Skeletal muscle tissue (tissue), 4 donors: ENCODE measurements around the gene RRBP1. TPM values are rescaled to one million over a fixed set of nuclear protein-coding genes. Genes with fewer than 3 reads are reported as not detected.

Experiments
- H3K27ac ChIP-seq: one replicate; pipeline ENCODE4 v1.7.0; 2013; ENCODE audit warnings: mild to moderate bottlenecking, low read depth, low read length, inconsistent platforms
- H3K27me3 ChIP-seq, 3 donors: one replicate each; pipeline ENCODE4 v1.7.0; 2013; ENCODE audit warnings: low read length in 3 of 3; ENCODE audit not compliant: control insufficient read depth in 3 of 3, insufficient read depth in 3 of 3
- H3K36me3 ChIP-seq, 3 donors: one replicate each; pipeline ENCODE4 v1.7.0; 2013; ENCODE audit warnings: low read length in 3 of 3; ENCODE audit not compliant: control insufficient read depth in 3 of 3, insufficient read depth in 3 of 3
- H3K4me1 ChIP-seq, 3 donors: one replicate each; pipeline ENCODE4 v1.7.0; 2013; ENCODE audit warnings: low read length in 3 of 3, mild to moderate bottlenecking in 3 of 3; ENCODE audit not compliant: control insufficient read depth in 3 of 3, insufficient read depth in 3 of 3
- H3K4me3 ChIP-seq, 3 donors: one replicate each; pipeline ENCODE4 v1.7.0; 2013; ENCODE audit warnings: low read length in 3 of 3
- H3K9ac ChIP-seq, 3 donors: one replicate each; pipeline ENCODE4 v1.7.0; 2013; ENCODE audit warnings: low read length in 3 of 3, mild to moderate bottlenecking in 3 of 3, moderate library complexity in 2 of 3, low read depth in 1 of 3
- H3K9me3 ChIP-seq, 3 donors: one replicate each; pipeline ENCODE4 v1.7.0; 2013; ENCODE audit warnings: low read length in 3 of 3; ENCODE audit not compliant: control insufficient read depth in 3 of 3
- total RNA-seq: library from RNA; depleted of rRNA; stranded (reverse); fragments of >200 nt; gene quantifications from one replicate; pipeline ENCODE4 v1.2.3, GENCODE V29; 2014
- donor health status: Osteomylitis.

RRBP1 gene
- total RNA-seq, 1 donor from 2014 or later = 76.2 TPM

DNA sequence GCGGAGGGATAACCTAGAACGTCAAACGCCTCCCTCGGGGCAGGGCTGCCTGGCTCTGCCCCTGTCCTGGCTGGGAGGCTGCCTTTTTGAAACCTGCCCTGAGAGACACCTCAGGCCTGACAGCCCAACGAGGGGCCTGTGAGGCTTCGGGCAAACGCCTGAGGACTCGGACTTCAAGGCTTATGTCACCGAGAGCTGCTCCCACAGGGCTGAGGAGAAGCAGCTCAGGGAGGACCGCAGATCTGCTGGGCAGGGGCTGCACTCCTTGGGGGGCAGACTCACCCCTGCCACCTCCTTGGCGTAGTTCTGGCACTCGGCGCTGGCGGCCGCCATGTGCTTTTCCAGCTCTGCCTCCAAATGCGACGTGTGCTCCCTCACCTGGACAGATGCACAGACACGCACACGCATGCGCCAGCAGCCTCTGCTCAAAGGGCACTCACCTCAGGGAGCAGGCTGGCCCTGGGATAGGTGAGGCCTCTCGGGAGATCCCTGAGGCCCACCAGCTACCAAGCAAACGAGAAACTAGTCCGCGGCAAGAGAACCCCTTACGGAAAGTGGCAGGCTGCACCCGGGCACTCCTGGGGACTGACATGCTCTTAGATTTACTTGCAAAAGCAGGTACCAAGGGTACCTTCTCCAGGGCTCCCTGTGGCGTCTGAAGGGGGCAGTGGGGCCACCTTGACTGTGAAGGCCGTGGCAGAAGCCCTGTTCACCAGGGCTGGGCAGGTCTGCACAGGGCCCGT, 62.5 kb downstream of the RRBP1 start:
- H3K27me3 ChIP-seq = no peaks in the 10 kb centered on the region
- peaks cover 9 to 13% (median 11%) of the 10 kb centered on the region in 3 donors for H3K4me1 ChIP-seq
- H3K36me3 ChIP-seq = peaks cover 55 to 68% (median 56%) of the 10 kb centered on the region in 3 donors
- no peak overlapping the region for H3K4me3 ChIP-seq
- peak overlapping the region in 1 of 3 donors; percentile 16 for H3K9ac ChIP-seq
- H3K9me3 ChIP-seq = no peaks in the 10 kb centered on the region
- no peak overlapping the region for H3K27ac ChIP-seq

DNA sequence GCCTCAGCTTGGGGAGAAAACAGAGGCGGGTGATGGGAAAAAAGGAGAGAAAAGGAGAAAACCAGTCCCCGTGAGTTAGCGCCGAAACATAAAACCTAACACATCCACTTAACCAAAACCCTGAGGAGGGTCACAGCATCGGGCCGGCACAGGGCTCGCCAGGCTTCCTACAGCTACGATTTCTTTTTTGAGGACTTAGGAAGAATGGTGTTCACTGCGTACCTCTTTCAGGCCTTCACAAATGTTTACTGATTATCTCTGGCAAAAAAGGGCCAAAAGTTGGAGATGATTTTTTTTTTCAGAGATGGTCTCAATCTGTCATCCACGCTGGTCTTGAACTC, 63.4 kb downstream of the RRBP1 start:
- no peak overlapping the region for H3K27ac ChIP-seq
- H3K27me3 ChIP-seq = no peaks in the 10 kb centered on the region
- peaks cover 46 to 59% (median 47%) of the 10 kb centered on the region in 3 donors for H3K36me3 ChIP-seq
- H3K9me3 ChIP-seq = no peaks in the 10 kb centered on the region
- H3K4me1 ChIP-seq = peaks cover 9 to 18% (median 11%) of the 10 kb centered on the region in 3 donors
- H3K9ac ChIP-seq = no peak overlapping the region
- H3K4me3 ChIP-seq = no peak overlapping the region

DNA sequence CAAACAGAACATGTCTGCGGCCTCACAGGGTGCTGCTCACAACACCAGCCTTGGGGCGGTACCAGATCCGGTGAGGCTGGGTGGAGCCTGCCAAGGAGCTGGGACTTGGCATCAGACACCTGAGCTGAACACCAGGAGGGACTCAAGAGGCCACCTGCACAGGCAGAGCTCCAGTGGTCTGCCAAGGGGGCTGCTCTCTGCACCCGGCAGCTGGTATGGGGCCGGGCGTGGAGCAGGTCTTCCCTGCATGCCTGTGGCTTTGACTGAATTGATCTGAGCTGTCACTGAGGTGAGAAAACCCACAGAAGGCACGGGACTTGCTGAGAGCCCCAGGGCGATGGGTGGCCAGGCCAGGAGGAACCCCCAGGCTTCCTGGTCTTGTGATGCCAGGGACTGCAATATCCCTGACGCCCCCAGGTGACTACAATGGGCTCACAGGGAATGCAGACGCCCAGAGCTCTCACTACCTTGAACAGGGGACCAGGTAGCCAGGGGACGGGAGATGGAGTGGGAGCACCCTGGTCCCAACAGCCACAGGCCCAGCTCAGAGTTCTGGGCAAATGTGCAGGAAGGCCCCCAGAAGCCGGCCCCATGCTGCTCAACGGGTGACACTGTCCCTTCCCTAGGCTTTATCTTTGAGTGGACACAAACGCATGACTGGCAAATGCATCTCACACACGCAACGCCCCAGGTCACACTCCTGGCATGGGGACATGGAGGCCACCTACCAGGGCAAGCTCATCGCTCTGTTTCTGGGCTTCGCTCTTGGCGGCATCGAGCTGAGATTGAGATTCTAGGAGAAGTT, 64.0 kb downstream of the RRBP1 start:
- H3K9me3 ChIP-seq = no peaks in the 10 kb centered on the region
- H3K27me3 ChIP-seq = no peaks in the 10 kb centered on the region
- H3K27ac ChIP-seq = no peak overlapping the region
- peaks cover 41 to 55% (median 47%) of the 10 kb centered on the region in 3 donors for H3K36me3 ChIP-seq
- no peak overlapping the region for H3K4me3 ChIP-seq
- peaks cover 9 to 18% (median 11%) of the 10 kb centered on the region in 3 donors for H3K4me1 ChIP-seq
- H3K9ac ChIP-seq = no peak overlapping the region

DNA sequence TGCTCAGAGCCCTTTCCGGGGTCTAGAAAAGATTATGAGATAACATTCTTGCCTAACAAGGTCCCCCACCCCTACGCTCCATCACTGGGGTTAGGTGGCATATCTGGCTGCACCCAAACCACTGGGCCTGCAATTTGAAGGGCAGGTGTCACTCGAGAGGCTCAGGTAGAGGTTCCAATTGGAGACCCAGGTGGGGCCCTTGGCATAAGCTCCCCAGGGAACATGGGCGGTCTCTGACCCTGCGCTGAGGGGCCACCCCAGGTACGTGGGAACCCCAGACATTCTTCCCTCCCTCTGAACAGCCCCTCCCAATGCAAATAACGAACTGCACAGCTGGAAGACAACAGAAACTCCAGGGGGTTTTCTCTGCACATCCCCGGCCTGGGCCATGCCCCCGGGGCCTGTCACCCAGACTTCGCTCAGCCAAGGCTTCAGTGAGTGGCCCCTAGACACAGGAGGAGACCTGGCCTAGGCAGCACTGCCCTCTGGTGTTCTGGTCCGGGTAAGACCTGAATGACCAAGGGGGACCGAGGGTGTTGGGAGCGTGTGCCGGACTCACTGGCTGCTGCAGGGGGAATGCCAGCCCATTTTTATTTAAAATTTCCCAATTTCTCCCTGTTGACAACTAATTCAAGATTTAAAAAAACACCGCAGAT, 64.7 kb downstream of the RRBP1 start:
- Histone ChIP-seq H3K27me3 (no peaks in the 10 kb centered on the region), H3K9me3 (no peaks in the 10 kb centered on the region), H3K4me3 (no peak overlapping the region), H3K9ac (no peak overlapping the region), H3K36me3 (peaks cover 36 to 49% (median 41%) of the 10 kb centered on the region in 3 donors), H3K27ac (no peak overlapping the region), H3K4me1 (peaks cover 9 to 21% (median 15%) of the 10 kb centered on the region in 3 donors)

DNA sequence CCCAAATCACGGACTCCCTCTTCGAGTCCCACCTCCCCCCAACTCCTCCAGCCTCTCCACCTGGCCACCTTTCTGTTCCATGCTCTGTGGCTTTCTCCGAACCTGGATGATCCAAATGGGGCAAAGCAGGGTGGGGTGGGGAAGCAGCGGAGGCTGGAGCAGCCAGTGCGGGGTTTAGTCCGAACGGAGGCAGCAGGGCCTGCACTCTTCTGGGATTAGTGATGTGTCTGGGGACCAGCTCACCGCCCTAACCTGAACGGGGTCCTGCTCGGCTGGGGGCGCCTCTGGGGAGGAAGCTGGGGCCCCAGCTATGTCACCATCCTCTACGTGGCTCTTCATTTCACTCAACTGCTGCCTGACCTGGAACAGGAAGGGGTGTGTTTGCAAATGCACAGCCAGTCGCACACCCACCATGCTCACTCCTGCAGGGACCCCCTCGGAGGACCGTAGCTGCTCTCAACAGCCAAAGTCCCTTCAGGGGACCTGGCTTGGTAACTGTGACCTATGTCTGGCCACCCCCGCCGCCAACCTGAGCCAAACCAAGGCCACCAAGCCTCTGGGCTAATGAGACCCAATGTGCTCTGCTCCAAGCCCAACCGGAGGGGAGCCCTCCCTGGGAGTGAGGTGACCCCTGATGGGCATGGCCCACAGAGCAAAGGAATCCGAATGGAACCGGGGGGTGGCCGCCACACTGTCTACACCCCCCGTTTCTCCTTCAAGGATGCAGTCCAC, 65.4 kb downstream of the RRBP1 start:
- Histone ChIP-seq H3K4me1 (peaks cover 9 to 28% (median 22%) of the 10 kb centered on the region in 3 donors), H3K9ac (no peak overlapping the region), H3K27ac (no peak overlapping the region), H3K9me3 (no peaks in the 10 kb centered on the region), H3K27me3 (no peaks in the 10 kb centered on the region), H3K4me3 (no peak overlapping the region), H3K36me3 (peaks cover 32 to 43% (median 36%) of the 10 kb centered on the region in 3 donors)

DNA sequence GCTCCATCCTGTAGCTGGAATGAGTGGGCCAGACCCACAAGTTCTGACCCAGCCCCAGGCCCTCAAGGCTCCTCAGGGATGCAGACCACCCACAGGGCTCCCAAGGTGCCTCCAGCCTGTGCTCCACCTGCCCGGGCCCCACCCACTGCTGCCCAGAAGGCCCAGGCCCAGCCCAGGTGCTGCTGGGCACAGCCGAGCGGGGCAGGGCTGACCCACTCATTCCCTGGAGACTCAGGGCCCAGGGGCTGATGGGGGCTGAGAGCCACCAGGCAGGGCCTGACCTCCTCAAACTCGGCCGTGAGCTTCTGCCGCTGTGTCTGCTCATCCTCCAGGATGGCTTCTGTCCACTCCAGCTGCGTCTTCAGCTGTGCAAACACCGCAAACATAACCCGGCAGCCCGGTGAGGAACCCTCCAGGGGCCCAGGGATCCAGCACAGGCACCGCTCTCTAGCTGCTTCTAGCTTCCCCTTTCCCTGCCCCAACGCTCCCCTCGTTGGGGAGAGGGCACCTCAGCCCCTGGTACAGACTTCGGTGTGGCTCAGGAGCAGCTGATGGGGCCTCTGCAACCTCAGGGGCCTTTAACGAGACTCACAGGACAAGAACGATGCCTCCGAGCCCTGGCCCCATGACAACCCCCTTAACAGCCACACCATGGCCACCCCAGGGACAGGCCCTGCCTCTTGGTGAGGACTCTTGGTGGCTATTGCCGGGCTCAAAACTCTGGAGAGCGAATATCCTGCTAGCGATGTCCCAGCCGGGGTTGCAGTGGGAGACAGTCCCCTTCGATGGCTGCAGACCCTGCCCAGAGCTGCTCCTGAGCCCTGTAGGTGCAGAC, 66.2 kb downstream of the RRBP1 start:
- no peak overlapping the region for H3K27ac ChIP-seq
- no peak overlapping the region for H3K4me3 ChIP-seq
- no peaks in the 10 kb centered on the region for H3K27me3 ChIP-seq
- no peak overlapping the region for H3K9ac ChIP-seq
- H3K36me3 ChIP-seq = peaks cover 24 to 37% (median 30%) of the 10 kb centered on the region in 3 donors
- no peaks in the 10 kb centered on the region for H3K9me3 ChIP-seq
- H3K4me1 ChIP-seq = peaks cover 15 to 35% (median 27%) of the 10 kb centered on the region in 3 donors

DNA sequence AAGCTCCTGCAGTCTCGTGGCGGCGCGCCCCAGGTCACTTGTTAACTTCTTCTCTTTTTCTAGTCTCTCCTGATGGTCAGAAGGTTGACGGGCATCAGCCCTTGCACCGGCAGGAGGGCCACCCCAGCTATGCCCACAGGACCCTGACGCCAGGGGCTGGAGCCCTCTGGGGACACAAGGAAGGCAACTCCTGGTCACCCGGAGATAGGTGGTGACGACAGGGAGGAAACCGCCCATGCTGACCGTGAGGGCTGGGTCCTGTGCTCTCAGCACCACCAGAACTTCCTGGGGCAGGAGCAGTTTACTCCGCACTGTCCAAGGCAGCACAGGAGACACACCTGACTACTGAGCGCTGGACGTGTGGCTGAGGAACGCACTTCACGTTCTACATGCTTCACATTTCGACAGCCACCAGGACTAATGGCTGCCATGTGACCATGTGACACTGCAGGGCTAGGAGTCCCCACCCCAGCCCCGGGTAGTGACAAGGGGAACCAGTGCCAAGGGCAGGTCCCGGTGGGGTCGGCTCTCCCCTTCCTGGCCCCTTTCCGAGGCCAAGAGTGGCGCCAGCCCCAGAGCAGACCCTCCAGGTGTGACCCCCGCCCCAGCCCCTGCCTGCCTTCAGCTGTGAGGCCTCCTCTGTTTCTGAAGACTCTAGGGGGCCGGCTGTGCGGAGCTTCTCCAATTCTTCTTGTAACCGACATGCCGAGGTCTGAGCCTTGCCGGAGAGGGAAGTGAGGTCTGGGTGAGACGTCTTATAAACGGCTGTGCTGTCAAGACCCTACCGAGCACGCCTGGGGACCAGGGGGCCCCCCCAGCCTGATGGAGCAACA, 67.0 kb downstream of the RRBP1 start:
- Histone ChIP-seq H3K9ac (peak overlapping the region in 2 of 3 donors; percentile 14 to 33), H3K36me3 (peaks cover 18 to 30% (median 25%) of the 10 kb centered on the region in 3 donors), H3K9me3 (no peaks in the 10 kb centered on the region), H3K27ac (no peak overlapping the region), H3K4me3 (peak overlapping the region in 2 of 3 donors; percentile 19 to 22), H3K4me1 (peaks cover 17 to 40% (median 31%) of the 10 kb centered on the region in 3 donors), H3K27me3 (no peaks in the 10 kb centered on the region)

DNA sequence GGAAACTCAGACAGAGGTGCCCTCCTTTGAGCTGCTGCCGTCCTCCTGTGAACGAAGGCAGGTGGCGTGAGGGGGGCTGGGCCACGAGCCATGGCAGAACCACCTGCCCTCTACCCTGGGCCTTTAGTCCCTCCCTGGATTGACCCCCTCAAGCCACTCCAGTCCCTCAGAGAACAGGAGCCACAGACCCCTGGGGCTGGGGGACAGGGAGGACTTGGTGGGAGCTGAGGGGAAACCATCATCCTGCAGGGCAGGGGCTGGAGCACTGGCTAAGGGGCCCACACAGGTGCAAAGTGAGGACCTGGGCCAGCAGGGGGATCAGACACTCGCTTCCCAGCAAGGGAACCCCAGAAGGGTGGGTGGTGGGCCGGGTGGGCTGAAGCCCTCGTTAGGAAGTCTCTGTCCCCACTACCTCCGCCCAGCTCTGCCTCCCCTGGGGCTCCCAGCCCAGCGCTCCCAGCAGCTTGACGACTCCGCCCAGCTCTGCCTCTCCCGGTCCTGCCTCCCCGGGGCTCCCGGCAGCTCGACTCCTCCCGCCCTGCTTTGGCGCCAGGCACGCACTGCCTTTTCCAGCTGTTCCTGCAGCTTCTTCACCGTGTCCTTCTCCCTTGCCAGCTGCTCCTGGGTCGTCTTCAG, 67.7 kb downstream of the RRBP1 start:
- H3K36me3 ChIP-seq = peaks cover 15 to 23% (median 18%) of the 10 kb centered on the region in 3 donors
- H3K27me3 ChIP-seq = no peaks in the 10 kb centered on the region
- H3K4me1 ChIP-seq = peaks cover 18 to 40% (median 31%) of the 10 kb centered on the region in 3 donors
- peak overlapping the region; percentile 12 for H3K27ac ChIP-seq
- peak overlapping the region in 2 of 3 donors; percentile 14 to 33 for H3K9ac ChIP-seq
- no peak overlapping the region for H3K4me3 ChIP-seq
- H3K9me3 ChIP-seq = no peaks in the 10 kb centered on the region
